H1 (cell line): ENCODE data around the gene OBSCN. TPM values are rescaled to one million over a fixed set of nuclear protein-coding genes. Genes with fewer than 3 reads are reported as not detected.

Experiments used
- CTCF ChIA-PET: fragments of 300-600 bp; sonication (Branson Sonifier 250); formaldehyde crosslinking; loops from one replicate; lab custom pipeline; 2021; ENCODE audit not compliant: partially characterized antibody; lab: Charles Lee
- POLR2A ChIA-PET: fragments of 300-600 bp; sonication (Branson Sonifier 250); formaldehyde crosslinking; loops from one replicate; lab custom pipeline; 2021; ENCODE audit warnings: inconsistent platforms; ENCODE audit not compliant: partially characterized antibody; lab: Charles Lee
- DNase-seq, 2 experiments: peaks; one replicate each; pipeline versions ENCODE4 v3.0.0 to v3.0.0-alpha.2; 2010 to 2022; ENCODE audit warnings: low spot score in 2 of 2, low read depth in 1 of 2, mixed read lengths in 1 of 2
- FAIRE-seq: peaks from 2 replicates; lab custom pipeline; 2011; peaks lifted over from hg19 to GRCh38; lab: Jason Lieb, UNC
- H2AFZ ChIP-seq: 2 replicates; pipeline ENCODE4 v1.8.1; 2012; ENCODE audit warnings: low read length, inconsistent platforms
- H2AK5ac ChIP-seq: 2 replicates; pipeline ENCODE4 v1.6.1; 2013; ENCODE audit warnings: low read depth, low read length
- H2BK120ac ChIP-seq: replicated peaks from 2 replicates; pipeline ENCODE3; 2013; ENCODE audit warnings: low read depth, low read length, inconsistent platforms
- H2BK12ac ChIP-seq: 2 replicates; pipeline ENCODE4 v1.6.1; 2013; ENCODE audit warnings: low read depth, low read length
- H2BK15ac ChIP-seq: 2 replicates; pipeline ENCODE4 v1.6.1; 2013; ENCODE audit warnings: low read length
- H2BK20ac ChIP-seq: 2 replicates; pipeline ENCODE4 v1.6.1; 2013; ENCODE audit warnings: low read length
- H2BK5ac ChIP-seq: 2 replicates; pipeline ENCODE4 v1.6.1; 2013; ENCODE audit warnings: low read depth, low read length
- H3K14ac ChIP-seq: 2 replicates; pipeline ENCODE4 v1.6.1; 2013; ENCODE audit warnings: inconsistent platforms; ENCODE audit not compliant: insufficient read length
- H3K18ac ChIP-seq: 2 replicates; pipeline ENCODE4 v1.6.1; 2013; ENCODE audit warnings: low read length; ENCODE audit errors: extremely low read depth
- H3K23ac ChIP-seq: 2 replicates; pipeline ENCODE4 v1.6.1; 2013; ENCODE audit warnings: inconsistent platforms; ENCODE audit not compliant: insufficient read length
- H3K23me2 ChIP-seq: 2 replicates; pipeline ENCODE4 v1.6.1; 2013; ENCODE audit warnings: low read depth, low read length
- H3K27ac ChIP-seq: 2 replicates; pipeline ENCODE4 v1.6.1; 2011; ENCODE audit warnings: low read depth, low read length, inconsistent platforms
- H3K27me3 ChIP-seq, 4 experiments: replicated peaks in 1 of 4; 1 replicate in 1 of 4; 2 replicates in 3 of 4; pipeline versions ENCODE4 v1.6.1 to v1.8.1; 2011 to 2013; ENCODE audit warnings: low read length in 3 of 4, mild to moderate bottlenecking in 3 of 4, inconsistent platforms in 2 of 4, mixed read lengths in 2 of 4, moderate library complexity in 1 of 4; ENCODE audit not compliant: control insufficient read depth in 3 of 4, insufficient read depth in 3 of 4; ENCODE audit errors: extremely low read depth in 1 of 4
- H3K36me3 ChIP-seq, 4 experiments: 2 replicates each; pipeline versions ENCODE4 v1.6.1 to v1.8.1; 2011 to 2013; ENCODE audit warnings: mild to moderate bottlenecking in 4 of 4, low read length in 3 of 4, moderate library complexity in 2 of 4, control low read depth in 1 of 4, inconsistent platforms in 1 of 4; ENCODE audit not compliant: insufficient read depth in 4 of 4, control insufficient read depth in 2 of 4
- H3K4ac ChIP-seq: replicated peaks from 2 replicates; pipeline ENCODE3; 2013; ENCODE audit warnings: low read length, low read depth, mixed read lengths, inconsistent platforms; ENCODE audit not compliant: insufficient read length
- H3K4me1 ChIP-seq, 4 experiments: replicated peaks in 1 of 4; 1 replicate in 1 of 4; 2 replicates in 3 of 4; pipeline versions ENCODE4 v1.6.1 to v1.8.1; 2011 to 2013; ENCODE audit warnings: low read length in 3 of 4, inconsistent platforms in 2 of 4, mixed read lengths in 1 of 4; ENCODE audit not compliant: insufficient read depth in 4 of 4, control insufficient read depth in 3 of 4
- H3K4me2 ChIP-seq, 2 experiments: 2 replicates each; pipeline versions ENCODE4 v1.6.1 to v1.8.1; 2011 to 2013; ENCODE audit warnings: low read depth in 2 of 2, low read length in 2 of 2, control low read depth in 1 of 2, inconsistent platforms in 1 of 2, mild to moderate bottlenecking in 1 of 2; ENCODE audit not compliant: insufficient read depth in 1 of 2
- H3K4me3 ChIP-seq, 4 experiments: fragments of 200-600, 300-600 bp in 1 of 4; sonication (generic), shearing (Covaris generic), sonication (Bioruptor Twin) in 1 of 4; 2 replicates each; pipeline versions ENCODE4 v1.5.1 to v1.8.1; 2011 to 2016; ENCODE audit warnings: low read length in 4 of 4, low read depth in 3 of 4, control low read depth in 2 of 4, inconsistent platforms in 2 of 4, mild to moderate bottlenecking in 2 of 4, mixed read lengths in 1 of 4, moderate library complexity in 1 of 4; ENCODE audit not compliant: insufficient read depth in 2 of 4; ENCODE audit errors: extremely low read depth in 1 of 4
- H3K56ac ChIP-seq: replicated peaks from 2 replicates; pipeline ENCODE3; 2013; ENCODE audit warnings: low read depth, mild to moderate bottlenecking, mixed read lengths, low read length, inconsistent platforms; ENCODE audit not compliant: insufficient read length
- H3K79me1 ChIP-seq: 2 replicates; pipeline ENCODE4 v1.6.1; 2013; ENCODE audit warnings: low read depth, low read length, control low read depth
- H3K79me2 ChIP-seq, 2 experiments: 2 replicates each; pipeline versions ENCODE4 v1.6.1 to v1.8.1; 2012 to 2013; ENCODE audit warnings: low read length in 2 of 2, mild to moderate bottlenecking in 2 of 2, inconsistent platforms in 1 of 2; ENCODE audit not compliant: insufficient read depth in 2 of 2, control insufficient read depth in 1 of 2
- H3K9ac ChIP-seq, 4 experiments: replicated peaks in 1 of 4; 1 replicate in 1 of 4; 2 replicates in 3 of 4; pipeline versions ENCODE4 v1.6.1 to v1.8.1; 2011 to 2013; ENCODE audit warnings: low read depth in 3 of 4, low read length in 3 of 4, control low read depth in 2 of 4, mild to moderate bottlenecking in 2 of 4, moderate library complexity in 2 of 4, inconsistent platforms in 1 of 4; ENCODE audit errors: extremely low read depth in 1 of 4
- H3K9me3 ChIP-seq, 2 experiments: 2 replicates each; pipeline versions ENCODE4 v1.6.1 to v1.8.1; 2012 to 2013; ENCODE audit warnings: mild to moderate bottlenecking in 2 of 2, moderate library complexity in 2 of 2, control low read depth in 1 of 2, inconsistent platforms in 1 of 2, low read depth in 1 of 2, low read length in 1 of 2, mixed read lengths in 1 of 2; ENCODE audit not compliant: insufficient read depth in 2 of 2
- H4K20me1 ChIP-seq, 2 experiments: replicated peaks in 1 of 2; 2 replicates each; pipeline versions ENCODE3 to v1.8.1; 2011 to 2013; ENCODE audit warnings: inconsistent platforms in 2 of 2, low read length in 2 of 2, mild to moderate bottlenecking in 1 of 2; ENCODE audit not compliant: insufficient read depth in 2 of 2, control insufficient read depth in 1 of 2
- H4K5ac ChIP-seq: 2 replicates; pipeline ENCODE4 v1.6.1; 2013; ENCODE audit warnings: low read length, low read depth, mixed read lengths, inconsistent platforms; ENCODE audit not compliant: insufficient read length
- H4K8ac ChIP-seq: 2 replicates; pipeline ENCODE4 v1.8.0; 2013; ENCODE audit warnings: mild to moderate bottlenecking, moderate library complexity, low read length, inconsistent platforms; ENCODE audit not compliant: insufficient read depth; ENCODE audit errors: extremely low read depth
- H4K91ac ChIP-seq: replicated peaks from 2 replicates; pipeline ENCODE3; 2013; ENCODE audit warnings: low read length, mixed read lengths, inconsistent platforms; ENCODE audit not compliant: insufficient read length
- GABPA ChIP-seq: IDR thresholded peaks from 2 replicates; pipeline ENCODE4 v1.6.1; 2011; ENCODE audit warnings: mild to moderate bottlenecking, low read length, moderate library complexity, borderline replicate concordance; ENCODE audit not compliant: insufficient read depth
- RXRA ChIP-seq: IDR thresholded peaks from 2 replicates; pipeline ENCODE4 v1.6.1; 2011; ENCODE audit warnings: low read depth, mild to moderate bottlenecking, low read length, moderate library complexity; ENCODE audit not compliant: insufficient read depth
- WGBS, 2 experiments: shearing (Covaris generic) in 1 of 2; methylation state at CpG; one replicate each; pipeline versions ENCODE4 v1.1.6 to v1.1.7; 2013 to 2015; ENCODE audit warnings: low lambda C conversion rate in 2 of 2, mixed read lengths in 2 of 2, inconsistent platforms in 1 of 2, low coverage in 1 of 2, missing lambda C conversion rate in 1 of 2; ENCODE audit not compliant: insufficient replicate concordance in 2 of 2, insufficient coverage in 1 of 2, insufficient read length in 1 of 2; ENCODE audit errors: extremely low coverage in 1 of 2, missing lambda C conversion rate in 1 of 2; 5-methylcytosine and 5-hydroxymethylcytosine counted together
- polyA plus RNA-seq, 7 experiments: library from polyadenylated mRNA; depleted of rRNA in 3 of 7; stranded (reverse) in 5 of 7; unstranded in 2 of 7; fragments of >200 nt in 5 of 7; fragments of 200-250 nt in 2 of 7; gene quantifications; 1 replicate in 5 of 7; 2 replicates in 1 of 7; 4 replicates in 1 of 7; pipeline versions ENCODE4 v1.2.1 to v1.2.3, GENCODE V29; 2011 to 2013; ENCODE audit warnings: missing spikeins in 2 of 7, mixed read lengths in 2 of 7
- total RNA-seq: library from RNA; stranded (reverse); fragmentation: NEBNext Ultra II Directional; extraction: Animal tissue kit (Norgen Biotek cat#: 25700); gene quantifications from 2 replicates; pipeline ENCODE4 v1.2.1, GENCODE V29; 2021
- TF ChIP-seq, protein P1 (sequence below): IDR thresholded peaks from 2 replicates; pipeline ENCODE4 v1.6.1; 2012; ENCODE audit warnings: inconsistent platforms
- TF ChIP-seq, protein P2 (sequence below): IDR thresholded peaks from 2 replicates; pipeline ENCODE4 v1.6.1; 2012; ENCODE audit warnings: inconsistent platforms

The OBSCN gene
- total and polyA plus RNA-seq, 2 of the 8 experiments (the other 6 are each of a cell fraction or from before 2014, with no cell fraction given) = 7.5 to 28.4 TPM

DNA sequence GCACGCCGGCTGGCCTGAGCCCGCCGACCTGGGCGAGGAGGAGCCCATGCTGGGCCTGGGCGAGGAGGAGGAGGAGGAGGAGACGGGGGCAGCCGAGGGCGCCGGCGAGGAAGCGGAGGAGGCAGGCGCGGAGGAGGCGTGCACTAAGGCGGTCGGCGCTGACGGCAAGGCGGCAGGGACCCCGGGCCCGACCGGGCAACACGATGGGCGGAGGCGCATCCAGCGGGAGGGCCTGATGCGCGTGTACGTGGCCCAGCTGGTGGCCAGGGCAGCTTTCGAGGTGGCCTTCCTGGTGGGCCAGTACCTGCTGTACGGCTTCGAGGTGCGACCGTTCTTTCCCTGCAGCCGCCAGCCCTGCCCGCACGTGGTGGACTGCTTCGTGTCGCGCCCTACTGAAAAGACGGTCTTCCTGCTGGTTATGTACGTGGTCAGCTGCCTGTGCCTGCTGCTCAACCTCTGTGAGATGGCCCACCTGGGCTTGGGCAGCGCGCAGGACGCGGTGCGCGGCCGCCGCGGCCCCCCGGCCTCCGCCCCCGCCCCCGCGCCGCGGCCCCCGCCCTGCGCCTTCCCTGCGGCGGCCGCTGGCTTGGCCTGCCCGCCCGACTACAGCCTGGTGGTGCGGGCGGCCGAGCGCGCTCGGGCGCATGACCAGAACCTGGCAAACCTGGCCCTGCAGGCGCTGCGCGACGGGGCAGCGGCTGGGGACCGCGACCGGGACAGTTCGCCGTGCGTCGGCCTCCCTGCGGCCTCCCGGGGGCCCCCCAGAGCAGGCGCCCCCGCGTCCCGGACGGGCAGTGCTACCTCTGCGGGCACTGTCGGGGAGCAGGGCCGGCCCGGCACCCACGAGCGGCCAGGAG, 49.5 kb upstream of the OBSCN start:
- no peak overlapping the region for H3K4me3 ChIP-seq
- H3K4me2 ChIP-seq = peak overlapping the region in 1 of 2 experiments; percentile 13; a peak in 1 of 4 replicates
- H2BK15ac ChIP-seq = no peak overlapping the region
- no peak overlapping the region for H3K18ac ChIP-seq
- H4K20me1 ChIP-seq = peaks cover 1 to 3% of the 10 kb centered on the region in 2 experiments
- H2BK120ac ChIP-seq = no peak overlapping the region
- H3K9ac ChIP-seq = no peak overlapping the region
- H3K27ac ChIP-seq = no peak overlapping the region
- CTCF ChIA-PET = interaction anchor here (1.2 to 1.3 kb wide), 2 partner anchors 55 to 153 kb away, joined by 3 to 4 read pairs; no protein-coding TSS in a partner anchor
- no peaks in the 10 kb centered on the region for H3K9me3 ChIP-seq
- H2BK12ac ChIP-seq = no peak overlapping the region
- H3K56ac ChIP-seq = no peak overlapping the region
- FAIRE-seq (no peak), DNase-seq (no peak)
- H3K14ac ChIP-seq = no peak overlapping the region
- H2AFZ ChIP-seq = no peak overlapping the region
- no peak overlapping the region for H2BK5ac ChIP-seq
- no peaks in the 10 kb centered on the region for H3K23me2 ChIP-seq
- H4K5ac ChIP-seq = no peak overlapping the region
- H3K4me1 ChIP-seq = peaks cover 0 to 9% (median 6%) of the 10 kb centered on the region in 4 experiments; a peak in 6 of 7 replicates
- no peaks in the 10 kb centered on the region for H3K79me2 ChIP-seq
- 0 out of 2 replicates have a peak, but pooled peaks cover 2% of the 10 kb centered on the region for H3K79me1 ChIP-seq
- WGBS, 2 experiments = 90% methylated on average over 57 of the region's 98 CpGs; no CpG with 5 or more reads in 1 of the 2 experiments
- POLR2A ChIA-PET = interaction anchor here (2.3 kb wide), 1 partner anchor 18 kb away, joined by 7 read pairs; the partner anchor contains the start of gene GUK1
- TF ChIP-seq GABPA (0 out of 2 replicates have a peak, but pooled peaks have one; percentile 21), RXRA (no peak)
- TF ChIP-seq, protein P1, sequence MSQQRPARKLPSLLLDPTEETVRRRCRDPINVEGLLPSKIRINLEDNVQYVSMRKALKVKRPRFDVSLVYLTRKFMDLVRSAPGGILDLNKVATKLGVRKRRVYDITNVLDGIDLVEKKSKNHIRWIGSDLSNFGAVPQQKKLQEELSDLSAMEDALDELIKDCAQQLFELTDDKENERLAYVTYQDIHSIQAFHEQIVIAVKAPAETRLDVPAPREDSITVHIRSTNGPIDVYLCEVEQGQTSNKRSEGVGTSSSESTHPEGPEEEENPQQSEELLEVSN = peak; percentile 33; the same call in 1 of the 2 replicates
- TF ChIP-seq, protein P2, sequence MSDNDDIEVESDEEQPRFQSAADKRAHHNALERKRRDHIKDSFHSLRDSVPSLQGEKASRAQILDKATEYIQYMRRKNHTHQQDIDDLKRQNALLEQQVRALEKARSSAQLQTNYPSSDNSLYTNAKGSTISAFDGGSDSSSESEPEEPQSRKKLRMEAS = peak; percentile 45; the same call in 1 of the 2 replicates
- no peak overlapping the region for H3K23ac ChIP-seq
- H3K36me3 ChIP-seq = no peaks in the 10 kb centered on the region
- no peak overlapping the region for H2BK20ac ChIP-seq
- H3K4ac ChIP-seq = no peak overlapping the region
- no peak overlapping the region for H2AK5ac ChIP-seq
- H4K91ac ChIP-seq = peak overlapping the region; percentile 65
- H3K27me3 ChIP-seq = peaks cover 0 to 5% (median 1%) of the 10 kb centered on the region in 4 experiments; a peak in 4 of 7 replicates
- peak overlapping the region; percentile 79; the same call in 1 of the 2 replicates for H4K8ac ChIP-seq
